BE2C (cell line): Measurements from ENCODE around the gene PROX2.

Source experiments
- DNase-seq: peaks from one replicate; pipeline ENCODE4 v3.0.0-alpha.2; 2020
- H3K27me3 ChIP-seq: fragments of 250-450 bp; sonication (Bioruptor Pico); 2 replicates; pipeline ENCODE4 v1.5.1; 2020; ENCODE audit warnings: mild to moderate bottlenecking
- H3K36me3 ChIP-seq: fragments of 250-450 bp; sonication (Bioruptor Pico); 2 replicates; pipeline ENCODE4 v1.5.1; 2020; ENCODE audit warnings: mild to moderate bottlenecking
- H3K4me1 ChIP-seq: fragments of 250-450 bp; sonication (Bioruptor Pico); 2 replicates; pipeline ENCODE4 v1.5.1; 2020
- H3K4me3 ChIP-seq: 2 replicates; pipeline ENCODE4 v1.5.1; 2011; ENCODE audit warnings: low read depth, low read length
- H3K9me3 ChIP-seq: fragments of 250-450 bp; sonication (Bioruptor Pico); 2 replicates; pipeline ENCODE4 v1.5.1; 2020
- CTCF ChIP-seq: IDR thresholded peaks from 2 replicates; pipeline ENCODE4 v1.5.1; 2012; ENCODE audit warnings: mild to moderate bottlenecking, low read depth, low read length

The PROX2 gene

GRCh38 chr14:74879427-74880182, 3.7 kb upstream of the PROX2 start:
- Histone ChIP-seq H3K27me3 (no peaks in the 10 kb centered on the region), H3K9me3 (no peaks in the 10 kb centered on the region), H3K36me3 (peaks cover 5% of the 10 kb centered on the region), H3K4me3 (no peak overlapping the region), H3K4me1 (no peaks in the 10 kb centered on the region)
- no peak for TF ChIP-seq CTCF
- DNase-seq, result no peak

GRCh38 chr14:74875204-74875603, 741 bp downstream of the PROX2 start:
- DNase-seq, result no peak
- Histone ChIP-seq H3K27me3 (no peaks in the 10 kb centered on the region), H3K4me3 (no peak overlapping the region), H3K36me3 (no peaks in the 10 kb centered on the region), H3K9me3 (no peaks in the 10 kb centered on the region), H3K4me1 (no peaks in the 10 kb centered on the region)
- no peak for TF ChIP-seq CTCF

GRCh38 chr14:74871819-74872218, 4.1 kb downstream of the PROX2 start:
- no peak for TF ChIP-seq CTCF
- Histone ChIP-seq H3K4me1 (no peaks in the 10 kb centered on the region), H3K27me3 (no peaks in the 10 kb centered on the region), H3K4me3 (no peak overlapping the region), H3K36me3 (no peaks in the 10 kb centered on the region), H3K9me3 (no peaks in the 10 kb centered on the region)
- no peak for DNase-seq

- no peaks in the 10 kb centered on the region for H3K4me1 ChIP-seq
- H3K4me3 ChIP-seq, result no peak overlapping the region
- H3K27me3 ChIP-seq, result no peaks in the 10 kb centered on the region
- DNase-seq, result no peak
- no peaks in the 10 kb centered on the region for H3K9me3 ChIP-seq
- no peak for TF ChIP-seq CTCF
- H3K36me3 ChIP-seq, result no peaks in the 10 kb centered on the region
These were observed 7.2 kb downstream of the PROX2 start for GRCh38 chr14:74868739-74869138.

- no peaks in the 10 kb centered on the region for H3K27me3 ChIP-seq
- H3K36me3 ChIP-seq, result no peaks in the 10 kb centered on the region
- H3K4me1 ChIP-seq, result no peaks in the 10 kb centered on the region
- H3K9me3 ChIP-seq, result no peaks in the 10 kb centered on the region
- no peak for DNase-seq
- H3K4me3 ChIP-seq, result no peak overlapping the region
- no peak for TF ChIP-seq CTCF
These were observed 8.3 kb downstream of the PROX2 start for GRCh38 chr14:74867673-74868072.

- Histone ChIP-seq H3K9me3 (no peaks in the 10 kb centered on the region), H3K4me3 (no peak overlapping the region), H3K36me3 (no peaks in the 10 kb centered on the region), H3K4me1 (no peaks in the 10 kb centered on the region), H3K27me3 (no peaks in the 10 kb centered on the region)
- no peak for DNase-seq
- no peak for TF ChIP-seq CTCF
These were observed 9.1 kb downstream of the PROX2 start for GRCh38 chr14:74866708-74867389.
